H9 (cell line): ENCODE measurements around the gene ZNF76. TPM values are rescaled to one million over a fixed set of nuclear protein-coding genes. Genes with fewer than 3 reads are reported as not detected.

Experiments used
- DNase-seq: peaks from one replicate; pipeline ENCODE4 v3.0.0-alpha.2; 2017
- H2AFZ ChIP-seq: one replicate; pipeline ENCODE4 v1.6.1; 2013; ENCODE audit warnings: mild to moderate bottlenecking, low read length, control low read depth, moderate library complexity
- H2AK5ac ChIP-seq: 2 replicates; pipeline ENCODE4 v1.6.1; 2013; ENCODE audit warnings: low read length, control low read depth, mixed read lengths; ENCODE audit not compliant: insufficient read length
- H2BK120ac ChIP-seq: one replicate; pipeline ENCODE4 v1.6.1; 2013; ENCODE audit warnings: low read depth, mild to moderate bottlenecking, low read length, control low read depth, inconsistent platforms; ENCODE audit not compliant: poor library complexity, severe bottlenecking
- H2BK12ac ChIP-seq: 2 replicates; pipeline ENCODE4 v1.6.1; 2013; ENCODE audit warnings: low read length, control low read depth, mixed read lengths, low read depth; ENCODE audit not compliant: insufficient read length
- H2BK15ac ChIP-seq: 2 replicates; pipeline ENCODE4 v1.6.1; 2013; ENCODE audit warnings: low read depth, low read length, control low read depth
- H2BK20ac ChIP-seq: one replicate; pipeline ENCODE4 v1.6.1; 2013; ENCODE audit warnings: low read depth, mild to moderate bottlenecking, low read length, control low read depth, inconsistent platforms; ENCODE audit not compliant: poor library complexity, severe bottlenecking
- H2BK5ac ChIP-seq: 2 replicates; pipeline ENCODE4 v1.6.1; 2013; ENCODE audit warnings: low read length, control low read depth, mixed read lengths; ENCODE audit not compliant: insufficient read length
- H3K14ac ChIP-seq: 2 replicates; pipeline ENCODE4 v1.6.1; 2013; ENCODE audit warnings: low read length, control low read depth; ENCODE audit not compliant: insufficient read depth
- H3K18ac ChIP-seq: 2 replicates; pipeline ENCODE4 v1.6.1; 2013; ENCODE audit warnings: low read depth, mild to moderate bottlenecking, mixed read lengths, low read length, control low read depth; ENCODE audit not compliant: insufficient read length
- H3K23ac ChIP-seq: 2 replicates; pipeline ENCODE4 v1.6.1; 2013; ENCODE audit warnings: low read length, control low read depth, mixed read lengths, low read depth; ENCODE audit not compliant: insufficient read length
- H3K23me2 ChIP-seq: 2 replicates; pipeline ENCODE4 v1.6.1; 2013; ENCODE audit warnings: low read depth, mild to moderate bottlenecking, mixed read lengths, low read length, control low read depth; ENCODE audit not compliant: insufficient read length, poor library complexity, severe bottlenecking
- H3K27ac ChIP-seq: 2 replicates; pipeline ENCODE4 v1.5.1; 2013; ENCODE audit warnings: low read length, control low read depth, mixed read lengths, low read depth; ENCODE audit not compliant: insufficient read length
- H3K27me3 ChIP-seq: 2 replicates; pipeline ENCODE4 v1.6.1; 2013; ENCODE audit warnings: low read length, control low read depth, inconsistent platforms; ENCODE audit not compliant: insufficient read depth
- H3K4ac ChIP-seq: 2 replicates; pipeline ENCODE4 v1.6.1; 2013; ENCODE audit warnings: low read depth, mild to moderate bottlenecking, control low read depth, inconsistent platforms, low read length, moderate library complexity
- H3K4me1 ChIP-seq: 2 replicates; pipeline ENCODE4 v1.6.1; 2013; ENCODE audit warnings: low read length, control low read depth, inconsistent platforms; ENCODE audit not compliant: insufficient read depth
- H3K4me2 ChIP-seq: 2 replicates; pipeline ENCODE4 v1.6.1; 2013; ENCODE audit warnings: low read length, control low read depth, mixed read lengths; ENCODE audit not compliant: insufficient read length, insufficient read depth
- H3K56ac ChIP-seq: 2 replicates; pipeline ENCODE4 v1.6.1; 2013; ENCODE audit warnings: low read depth, mild to moderate bottlenecking, mixed read lengths, low read length, control low read depth; ENCODE audit not compliant: insufficient read length
- H3K79me1 ChIP-seq: 2 replicates; pipeline ENCODE4 v1.6.1; 2013; ENCODE audit warnings: low read depth, mild to moderate bottlenecking, moderate library complexity, low read length, control low read depth, inconsistent platforms; ENCODE audit not compliant: insufficient read depth, poor library complexity, severe bottlenecking
- H3K79me2 ChIP-seq: 2 replicates; pipeline ENCODE4 v1.6.1; 2013; ENCODE audit warnings: low read length, control low read depth, inconsistent platforms; ENCODE audit not compliant: insufficient read depth
- H3K9ac ChIP-seq: 2 replicates; pipeline ENCODE4 v1.6.1; 2013; ENCODE audit warnings: low read length, control low read depth, mixed read lengths; ENCODE audit not compliant: insufficient read length; ENCODE audit errors: extremely low read depth
- H3K9me3 ChIP-seq: one replicate; pipeline ENCODE4 v1.6.1; 2013; ENCODE audit warnings: low read depth, low read length, inconsistent platforms; ENCODE audit not compliant: control insufficient read depth
- H3T11ph ChIP-seq: one replicate; pipeline ENCODE4 v1.6.1; 2013; ENCODE audit warnings: mild to moderate bottlenecking, low read length, control low read depth, inconsistent platforms
- H4K20me1 ChIP-seq: one replicate; pipeline ENCODE4 v1.6.1; 2013; ENCODE audit not compliant: control insufficient read depth, insufficient read length, insufficient read depth
- H4K5ac ChIP-seq: 2 replicates; pipeline ENCODE4 v1.6.1; 2013; ENCODE audit warnings: low read depth, mild to moderate bottlenecking, mixed read lengths, low read length, control low read depth; ENCODE audit not compliant: insufficient read length
- H4K8ac ChIP-seq: replicated peaks from 2 replicates; pipeline ENCODE4 v1.6.1; 2013; ENCODE audit warnings: low read length, control low read depth, mixed read lengths, low read depth; ENCODE audit not compliant: insufficient read length
- H4K91ac ChIP-seq: 2 replicates; pipeline ENCODE4 v1.6.1; 2013; ENCODE audit warnings: low read depth, mild to moderate bottlenecking, moderate library complexity, mixed read lengths, low read length, control low read depth; ENCODE audit not compliant: insufficient read length
- H3K27ac Mint-ChIP-seq, 3 experiments: 2 replicates in 2 of 3; 3 replicates in 1 of 3; pipeline ENCODE4 v1.8.0; 2020 to 2021; ENCODE audit warnings: mixed read lengths in 3 of 3, mild to moderate bottlenecking in 1 of 3, moderate library complexity in 1 of 3
- H3K27me3 Mint-ChIP-seq: 2 replicates; pipeline ENCODE4 v1.8.0; 2021; ENCODE audit warnings: low read depth, mild to moderate bottlenecking, moderate library complexity, mixed read lengths
- H3K36me3 Mint-ChIP-seq, 3 experiments: 2 replicates in 2 of 3; 3 replicates in 1 of 3; pipeline ENCODE4 v1.8.0; 2020 to 2021; ENCODE audit warnings: low read depth in 3 of 3, mixed read lengths in 3 of 3; ENCODE audit not compliant: insufficient read depth in 1 of 3
- H3K4me1 Mint-ChIP-seq, 2 experiments: 2 replicates each; pipeline ENCODE4 v1.8.0; 2020; ENCODE audit warnings: mixed read lengths in 2 of 2
- H3K4me3 Mint-ChIP-seq, 2 experiments: 2 replicates in 1 of 2; 3 replicates in 1 of 2; pipeline ENCODE4 v1.8.0; 2020 to 2021; ENCODE audit warnings: mild to moderate bottlenecking in 2 of 2, mixed read lengths in 2 of 2, moderate library complexity in 1 of 2
- H3K9me3 Mint-ChIP-seq, 2 experiments: 2 replicates in 1 of 2; 3 replicates in 1 of 2; pipeline ENCODE4 v1.8.0; 2020; ENCODE audit warnings: mild to moderate bottlenecking in 2 of 2, mixed read lengths in 2 of 2, moderate library complexity in 1 of 2
- CTCF ChIP-seq: fragments of 200-600 bp; sonication (generic); conservative IDR thresholded peaks from 3 replicates; pipeline ENCODE4 v1.8.0; 2021; ENCODE audit warnings: antibody characterized with exemption, mild to moderate bottlenecking
- WGBS: extraction: QIAGEN DNeasy Blood & Tissue Kit; methylation state at CpG from one replicate; pipeline ENCODE4 v1.1.7; 2013; ENCODE audit warnings: missing lambda C conversion rate, low lambda C conversion rate, mixed read lengths; ENCODE audit not compliant: insufficient read length; ENCODE audit errors: extremely low coverage; 5-methylcytosine and 5-hydroxymethylcytosine counted together
- total RNA-seq: library from RNA; stranded (reverse); gene quantifications from 2 replicates; pipeline ENCODE4 v1.2.1, GENCODE V29; 2021

The ZNF76 gene
- total RNA-seq, 1 experiment from 2014 or later: 21.1 TPM

- Histone ChIP-seq H3K14ac (no peak overlapping the region), H3K79me1 (no peaks in the 10 kb centered on the region), H3K9ac (no peak overlapping the region), H3K27ac (no peak overlapping the region), H3K23ac (no peak overlapping the region), H4K5ac (no peak overlapping the region), H4K91ac (no peak overlapping the region), H2AK5ac (no peak overlapping the region), H3T11ph (no peak overlapping the region), H3K79me2 (no peaks in the 10 kb centered on the region), H2BK15ac (no peak overlapping the region), H3K56ac (no peak overlapping the region), H3K4ac (no peak overlapping the region), H3K18ac (no peak overlapping the region), H2BK12ac (no peak overlapping the region), H3K23me2 (no peaks in the 10 kb centered on the region), H2BK120ac (no peak overlapping the region), H3K9me3 (no peaks in the 10 kb centered on the region), H3K27me3 (no peaks in the 10 kb centered on the region), H3K4me1 (no peaks in the 10 kb centered on the region), H2BK5ac (no peak overlapping the region), H2BK20ac (no peak overlapping the region), H4K8ac (no peak overlapping the region), H2AFZ (no peak overlapping the region), H3K4me2 (no peak overlapping the region), H4K20me1 (no peaks in the 10 kb centered on the region)
- no peak for TF ChIP-seq CTCF
- Mint-ChIP-seq H3K4me1 (no peaks in the 10 kb centered on the region), H3K4me3 (no peak overlapping the region), H3K27ac (no peak overlapping the region), H3K36me3 (peaks cover 7 to 56% (median 37%) of the 10 kb centered on the region in 3 experiments; a peak in 6 of 7 replicates), H3K9me3 (no peaks in the 10 kb centered on the region), H3K27me3 (no peaks in the 10 kb centered on the region)
- no CpG with 5 or more reads among the region's 12 CpGs for WGBS
- DNase-seq: no peak
Observed at GRCh38 chr6:35287671-35288396, 28.3 kb downstream of the ZNF76 start.
